Measurements from ENCODE around the gene TECTB. TPM values are rescaled to one million over a fixed set of nuclear protein-coding genes. Genes with fewer than 3 reads are reported as not detected.

The TECTB gene
- total RNA-seq, result not detected in 2 replicates

DNA sequence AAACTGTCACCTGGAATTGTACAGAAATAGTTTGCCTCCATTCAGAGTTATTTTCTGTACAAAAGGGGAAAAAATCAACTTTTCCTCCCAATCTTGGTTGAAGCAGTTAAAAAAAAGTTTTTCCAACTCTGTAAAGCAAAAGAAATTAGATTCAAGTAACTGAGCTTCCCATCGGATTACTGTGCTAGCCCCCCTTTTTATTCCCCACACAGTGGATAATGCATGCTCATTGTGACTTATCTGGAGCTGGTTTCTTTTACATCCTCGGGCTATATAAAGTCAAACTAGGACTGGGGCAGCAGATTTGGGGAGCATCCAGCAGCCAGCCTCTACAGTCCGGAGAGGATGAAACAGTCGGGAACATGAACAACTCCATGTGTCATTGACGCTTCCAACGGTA is at the start of gene TECTB:
TECTB (plus strand) TSS at position 301 of the 400 bp plus-strand sequence. CDS start 335 bp downstream, outside the sequence.

Small RNA genes within 50 kb of the gene (small RNA-seq; reads per million reads assigned to genes)
- gene MIR6715A (ENCODE audit: low replicate concordance), result not detected

Other genes starting within 250 kb of the TECTB start
- gene GPAM, start 99.6 kb upstream of the TECTB start, total RNA-seq, result 5.9 and 9.9 TPM in 2 replicates
- gene ACSL5, start 90.7 kb downstream of the TECTB start, total RNA-seq, result 1.4 and 1.5 TPM in 2 replicates
- gene ZDHHC6, start 163.5 kb downstream of the TECTB start, total RNA-seq, result 21.7 and 34.6 TPM in 2 replicates
- 40.7 and 41.5 TPM in 2 replicates for gene VTI1A, start 163.8 kb downstream of the TECTB start, total RNA-seq

All from placental pericyte (primary cell).